Progenitor cell of endocrine pancreas (in vitro differentiated cells): ENCODE data around the gene PLEKHG5. TPM values are rescaled to one million over a fixed set of nuclear protein-coding genes. Genes with fewer than 3 reads are reported as not detected.
"Not testable (repeated sequence)": the region's sequence is repeated elsewhere in the genome, so short reads cannot be mapped to it uniquely, and the experiment has no call there.

Experiments
- DNase-seq: peaks from one replicate; pipeline ENCODE4 v3.0.0; 2021; ENCODE audit warnings: low spot score; ENCODE audit not compliant: unreplicated experiment
- H3K27ac Mint-ChIP-seq: 2 replicates; pipeline ENCODE4 v1.8.0; 2021; ENCODE audit warnings: mild to moderate bottlenecking, moderate library complexity, mixed read lengths
- H3K27me3 Mint-ChIP-seq: 2 replicates; pipeline ENCODE4 v1.8.0; 2021; ENCODE audit warnings: mixed read lengths
- H3K36me3 Mint-ChIP-seq: 2 replicates; pipeline ENCODE4 v1.8.0; 2022; ENCODE audit warnings: mixed read lengths; ENCODE audit not compliant: insufficient read depth
- H3K4me1 Mint-ChIP-seq: 2 replicates; pipeline ENCODE4 v1.8.0; 2021; ENCODE audit warnings: low read depth, mixed read lengths
- H3K4me3 Mint-ChIP-seq: 2 replicates; pipeline ENCODE4 v1.8.0; 2021; ENCODE audit warnings: low read depth, mild to moderate bottlenecking, moderate library complexity, mixed read lengths
- H3K9me3 Mint-ChIP-seq: 2 replicates; pipeline ENCODE4 v1.8.0; 2021; ENCODE audit warnings: low read depth, mixed read lengths
- total RNA-seq: library from RNA; stranded (reverse); gene quantifications from 2 replicates; pipeline ENCODE4 v1.2.1, GENCODE V29; 2021
- TF ChIP-seq, protein P1 (sequence below): fragments of 200-600 bp; sonication (generic); IDR thresholded peaks from one replicate; pipeline ENCODE4 v1.5.0; 2021; ENCODE audit warnings: antibody characterized with exemption, mild to moderate bottlenecking; ENCODE audit not compliant: unreplicated experiment

Gene PLEKHG5
- total RNA-seq, 1 donor from 2014 or later: 77.0 TPM

DNA sequence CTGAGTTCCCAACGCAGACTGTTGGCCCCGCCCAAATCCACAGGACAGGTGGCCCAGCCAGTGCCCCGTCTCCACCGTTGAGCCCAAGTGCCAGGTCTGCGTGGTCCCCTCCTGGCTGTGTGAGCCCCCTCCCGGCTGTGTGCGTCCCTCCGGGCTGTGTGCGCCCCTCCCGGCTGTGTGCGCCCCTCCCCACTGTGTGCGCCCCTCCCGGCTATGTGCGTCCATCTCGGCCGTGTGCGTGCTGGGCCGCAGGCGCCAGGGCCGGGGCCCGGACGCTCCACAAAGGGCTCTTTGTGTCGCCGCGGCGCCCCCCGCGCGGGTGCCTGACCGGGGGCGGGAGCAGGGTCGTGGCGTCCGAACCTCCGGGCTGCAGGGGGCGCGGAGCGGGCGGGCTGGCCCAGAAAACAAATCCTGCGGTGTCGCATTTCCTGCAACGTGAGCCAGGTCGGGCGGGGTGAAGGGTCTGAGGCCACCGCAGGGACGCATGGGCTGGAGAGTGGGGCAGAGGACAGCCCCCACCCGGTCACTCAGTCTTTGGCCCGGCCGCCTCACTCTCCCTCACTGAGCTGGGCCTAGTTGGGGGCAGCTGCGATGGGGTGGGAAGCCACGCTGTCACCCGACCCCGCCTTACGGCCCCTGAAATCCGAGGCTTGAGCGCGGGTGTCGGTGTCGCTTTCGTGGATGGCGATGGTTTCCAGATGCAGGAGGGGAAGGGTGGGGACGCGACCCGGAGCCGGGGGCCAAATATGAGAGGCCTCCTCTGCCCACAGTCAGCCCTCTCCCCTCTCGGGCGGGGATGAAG, 44.2 kb downstream of the PLEKHG5 start:
- TF ChIP-seq, protein P1, sequence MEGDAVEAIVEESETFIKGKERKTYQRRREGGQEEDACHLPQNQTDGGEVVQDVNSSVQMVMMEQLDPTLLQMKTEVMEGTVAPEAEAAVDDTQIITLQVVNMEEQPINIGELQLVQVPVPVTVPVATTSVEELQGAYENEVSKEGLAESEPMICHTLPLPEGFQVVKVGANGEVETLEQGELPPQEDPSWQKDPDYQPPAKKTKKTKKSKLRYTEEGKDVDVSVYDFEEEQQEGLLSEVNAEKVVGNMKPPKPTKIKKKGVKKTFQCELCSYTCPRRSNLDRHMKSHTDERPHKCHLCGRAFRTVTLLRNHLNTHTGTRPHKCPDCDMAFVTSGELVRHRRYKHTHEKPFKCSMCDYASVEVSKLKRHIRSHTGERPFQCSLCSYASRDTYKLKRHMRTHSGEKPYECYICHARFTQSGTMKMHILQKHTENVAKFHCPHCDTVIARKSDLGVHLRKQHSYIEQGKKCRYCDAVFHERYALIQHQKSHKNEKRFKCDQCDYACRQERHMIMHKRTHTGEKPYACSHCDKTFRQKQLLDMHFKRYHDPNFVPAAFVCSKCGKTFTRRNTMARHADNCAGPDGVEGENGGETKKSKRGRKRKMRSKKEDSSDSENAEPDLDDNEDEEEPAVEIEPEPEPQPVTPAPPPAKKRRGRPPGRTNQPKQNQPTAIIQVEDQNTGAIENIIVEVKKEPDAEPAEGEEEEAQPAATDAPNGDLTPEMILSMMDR: peak; percentile 39
- H3K27ac Mint-ChIP-seq: peak overlapping the region; percentile 87
- H3K27me3 Mint-ChIP-seq: peaks cover 9% of the 10 kb centered on the region
- H3K4me3 Mint-ChIP-seq: peak overlapping the region; percentile 72
- H3K9me3 Mint-ChIP-seq: no peaks in the 10 kb centered on the region
- H3K36me3 Mint-ChIP-seq: no peaks in the 10 kb centered on the region
- peaks cover 24% of the 10 kb centered on the region for H3K4me1 Mint-ChIP-seq
- peak; percentile 60 for DNase-seq

DNA sequence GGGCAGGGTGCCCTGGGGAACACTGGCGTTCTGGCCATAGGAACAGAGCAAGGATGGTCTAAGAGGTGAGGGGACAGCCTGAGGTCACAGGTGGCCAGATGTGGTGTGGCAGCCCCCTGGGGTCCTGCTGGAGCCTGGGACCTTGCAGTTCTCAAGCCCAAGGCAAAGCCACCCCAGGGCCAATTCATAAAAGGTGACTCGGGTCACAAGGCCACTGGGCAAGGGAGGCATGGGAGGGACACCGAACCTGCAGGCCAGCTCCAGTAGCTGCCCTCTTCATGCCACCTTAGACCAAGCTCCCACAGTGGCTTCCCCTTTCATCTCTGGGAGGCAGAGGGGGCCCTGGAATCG, 44.8 kb downstream of the PLEKHG5 start:
- Mint-ChIP-seq H3K36me3 (no peaks in the 10 kb centered on the region), H3K27ac (peak overlapping the region; percentile 79), H3K4me1 (peaks cover 24% of the 10 kb centered on the region), H3K27me3 (peaks cover 14% of the 10 kb centered on the region), H3K9me3 (no peaks in the 10 kb centered on the region), H3K4me3 (peak overlapping the region; percentile 72)
- TF ChIP-seq, protein P1: no peak
- DNase-seq: no peak

DNA sequence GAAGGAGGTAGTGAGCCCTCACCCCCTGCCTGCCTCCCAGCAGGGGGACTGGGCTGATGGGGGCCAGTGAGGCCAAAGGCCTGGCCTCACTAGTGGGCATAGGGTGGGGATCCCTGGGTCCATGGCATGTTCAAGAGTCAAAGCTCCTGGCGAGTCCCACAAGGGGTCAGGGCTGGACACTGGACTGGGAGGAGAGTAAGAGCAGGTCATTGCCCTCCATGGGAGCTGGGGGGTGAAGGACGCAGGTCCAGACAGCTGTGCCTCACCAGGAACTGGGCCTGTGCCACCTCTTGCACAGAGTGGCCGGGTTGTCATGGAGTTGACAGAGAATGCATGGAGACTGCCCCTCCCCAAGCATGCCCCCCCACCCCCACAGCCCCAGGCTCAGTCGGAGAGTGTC, 45.5 kb downstream of the PLEKHG5 start:
- H3K4me3 Mint-ChIP-seq, H3K36me3 Mint-ChIP-seq, DNase-seq, H3K9me3 Mint-ChIP-seq, H3K27ac Mint-ChIP-seq: not testable (repeated sequence)
- H3K27me3 Mint-ChIP-seq: peaks cover 21% of the 10 kb centered on the region
- peaks cover 22% of the 10 kb centered on the region for H3K4me1 Mint-ChIP-seq

DNA sequence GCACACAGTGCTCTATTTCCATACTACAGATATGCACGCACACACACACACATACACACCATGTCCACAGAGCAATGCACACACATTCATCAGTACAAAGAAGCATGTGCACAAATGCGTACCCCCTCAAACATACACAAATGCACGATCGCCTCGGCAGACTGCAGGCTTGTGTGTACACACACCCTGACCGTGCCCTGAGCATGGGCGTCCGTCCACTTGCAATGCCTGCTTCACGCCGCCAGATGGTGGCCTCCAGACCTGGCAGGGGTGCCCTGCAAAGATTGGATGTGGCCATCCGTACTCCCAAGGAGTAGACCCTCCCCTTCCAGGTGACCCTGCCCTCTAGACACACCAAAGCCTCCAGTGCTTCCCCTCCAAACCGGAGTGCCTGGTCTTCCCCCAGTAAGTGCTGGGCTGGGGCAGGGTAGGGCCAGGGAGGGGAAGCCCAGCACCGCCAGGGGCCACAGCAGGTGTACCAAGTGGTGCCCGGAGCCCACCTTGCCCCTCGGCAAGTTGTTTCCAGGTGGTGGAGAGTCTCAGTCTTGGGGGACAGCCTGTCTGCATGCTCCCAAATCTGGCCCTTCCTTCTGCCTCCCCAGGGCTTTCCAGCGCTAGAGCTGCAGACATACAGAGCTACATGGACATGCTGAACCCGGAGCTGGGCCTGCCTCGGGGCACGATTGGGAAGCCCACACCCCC, 46.3 kb downstream of the PLEKHG5 start:
- TF ChIP-seq, protein P1: peak; percentile 67
- no peak overlapping the region for H3K4me3 Mint-ChIP-seq
- no peaks in the 10 kb centered on the region for H3K9me3 Mint-ChIP-seq

DNA sequence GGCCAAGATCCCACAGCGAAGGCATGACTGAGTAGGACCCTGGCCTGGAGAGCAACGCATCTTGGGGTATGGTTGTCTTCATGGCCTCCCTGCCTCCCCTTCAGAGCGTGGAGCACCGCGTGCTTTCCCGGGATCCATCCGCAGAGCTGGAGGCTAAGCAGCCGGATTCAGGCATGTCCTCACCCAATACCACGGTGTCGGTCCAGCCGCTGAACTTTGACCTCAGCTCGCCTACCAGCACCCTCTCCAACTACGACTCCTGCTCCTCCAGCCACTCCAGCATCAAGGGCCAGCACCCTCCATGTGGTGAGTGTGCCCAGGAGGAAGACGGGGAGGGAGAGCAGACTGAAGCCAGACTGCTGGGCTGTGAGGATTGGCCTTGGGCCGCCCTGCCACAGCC, 47.1 kb downstream of the PLEKHG5 start:
- Mint-ChIP-seq H3K9me3 (no peaks in the 10 kb centered on the region), H3K27ac (no peak overlapping the region), H3K4me3 (no peak overlapping the region), H3K36me3 (no peaks in the 10 kb centered on the region), H3K4me1 (peaks cover 13% of the 10 kb centered on the region), H3K27me3 (peaks cover 21% of the 10 kb centered on the region)
- DNase-seq: no peak
- TF ChIP-seq, protein P1: no peak

More for the DNA sequence above, 46.3 kb downstream of the PLEKHG5 start:
- DNase-seq: peak; percentile 52
- no peaks in the 10 kb centered on the region for H3K36me3 Mint-ChIP-seq
- H3K27ac Mint-ChIP-seq: peak overlapping the region; percentile 73
- H3K4me1 Mint-ChIP-seq: peaks cover 17% of the 10 kb centered on the region
- H3K27me3 Mint-ChIP-seq: peaks cover 22% of the 10 kb centered on the region
